HuH-7.5 (cell line): ENCODE measurements around the gene SETD1A.
"Not testable (repeated sequence)": the region's sequence is repeated elsewhere in the genome, so short reads cannot be mapped to it uniquely, and the experiment has no call there.

Experiments
- DNase-seq: peaks from one replicate; pipeline ENCODE4 v3.0.0; 2011; ENCODE audit warnings: low spot score

Gene SETD1A

GRCh38 chr16:30998852-30999761 is 41.6 kb downstream of the SETD1A start:
- no peak for DNase-seq

DNA sequence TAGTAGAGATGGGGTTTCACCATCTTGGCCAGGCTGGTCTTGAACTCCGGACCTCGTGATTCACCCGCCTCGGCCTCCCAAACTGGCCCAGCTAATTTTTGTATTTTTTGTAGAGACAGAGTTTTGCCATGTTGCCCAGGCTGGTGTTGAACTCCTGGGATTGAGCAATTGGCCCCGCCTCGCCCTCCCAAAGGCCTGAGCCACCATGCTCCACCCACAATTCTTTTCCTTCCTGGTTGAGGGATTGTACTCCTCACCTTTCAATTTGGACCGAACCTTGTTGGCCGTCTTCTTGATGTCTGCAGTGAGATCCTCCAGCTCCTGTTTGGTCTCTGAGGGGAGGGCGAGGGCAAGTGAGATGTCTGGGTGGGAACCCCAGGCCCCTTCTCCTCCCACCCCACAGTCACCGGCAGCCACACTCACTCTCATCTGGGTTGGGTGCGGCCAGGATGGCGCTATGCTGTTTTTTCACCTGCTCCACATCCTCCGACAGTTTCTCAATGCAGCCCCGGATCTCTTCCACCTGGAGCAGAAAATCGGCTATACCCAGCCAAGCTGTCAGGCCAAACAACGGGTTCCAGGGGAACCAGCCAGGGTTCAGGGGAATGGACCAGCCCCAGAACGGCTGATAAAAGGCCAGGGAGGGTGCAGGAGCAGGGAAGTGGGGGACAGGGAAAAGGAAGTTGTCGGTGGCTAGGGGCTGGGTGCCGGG is 43.3 kb downstream of the SETD1A start:
- no peak for DNase-seq

DNA sequence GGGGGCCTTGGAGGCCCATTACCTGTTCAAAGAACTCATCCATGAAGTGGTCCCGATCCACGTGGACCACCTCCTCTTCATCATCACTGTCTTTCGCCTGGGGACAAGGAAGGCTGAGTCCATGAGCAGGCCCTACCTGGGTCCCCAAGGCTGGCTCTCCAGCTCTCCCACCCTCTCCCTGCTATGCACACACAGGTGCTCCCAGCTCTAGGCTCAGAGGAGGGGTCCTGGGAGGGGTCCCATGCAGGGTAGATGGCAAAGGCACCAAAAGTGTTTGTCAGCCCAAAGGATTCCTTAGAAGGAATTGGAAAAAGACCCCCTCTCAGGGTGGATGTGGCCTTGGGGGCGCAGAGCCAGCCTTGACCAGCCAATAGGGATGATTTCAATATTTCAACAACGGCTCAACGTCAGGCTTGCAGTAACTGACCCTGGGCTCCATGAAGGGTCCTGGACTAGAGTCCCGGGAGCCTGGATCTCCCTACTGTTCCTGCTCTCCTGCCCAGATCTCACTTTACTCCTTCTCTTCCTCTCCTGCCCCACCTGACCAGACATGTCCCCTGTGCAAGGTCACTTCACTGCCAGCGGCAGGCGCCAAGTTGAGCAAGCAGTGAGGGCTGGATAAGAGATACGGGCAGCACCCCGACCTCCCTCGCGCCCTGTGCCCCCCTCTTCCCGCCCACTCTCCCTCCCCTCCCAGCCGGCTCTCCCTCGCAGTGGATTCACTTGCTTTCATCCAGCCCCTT is 44.1 kb downstream of the SETD1A start:
- DNase-seq: no peak

DNA sequence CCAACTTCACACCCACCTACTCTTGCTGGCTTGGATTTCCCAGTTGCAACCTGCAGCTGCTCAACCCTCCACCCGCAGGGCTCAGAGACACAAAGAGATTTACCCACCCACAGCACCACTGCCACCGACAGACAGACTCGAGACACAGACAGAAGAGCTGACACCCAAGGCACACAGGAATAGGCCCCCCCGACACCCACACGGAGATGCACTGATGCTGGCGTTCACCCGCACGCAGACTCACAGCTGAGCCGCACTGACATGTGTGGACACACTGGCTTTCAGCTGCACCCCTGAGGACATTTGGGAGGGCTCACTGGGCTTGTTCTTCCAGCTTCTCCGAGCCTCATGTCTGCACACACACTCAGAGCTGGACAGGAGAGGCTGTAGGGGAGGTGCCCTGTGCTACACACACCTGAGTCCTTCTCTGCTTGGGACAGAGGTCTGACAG is 44.7 kb downstream of the SETD1A start:
- DNase-seq: no peak

DNA sequence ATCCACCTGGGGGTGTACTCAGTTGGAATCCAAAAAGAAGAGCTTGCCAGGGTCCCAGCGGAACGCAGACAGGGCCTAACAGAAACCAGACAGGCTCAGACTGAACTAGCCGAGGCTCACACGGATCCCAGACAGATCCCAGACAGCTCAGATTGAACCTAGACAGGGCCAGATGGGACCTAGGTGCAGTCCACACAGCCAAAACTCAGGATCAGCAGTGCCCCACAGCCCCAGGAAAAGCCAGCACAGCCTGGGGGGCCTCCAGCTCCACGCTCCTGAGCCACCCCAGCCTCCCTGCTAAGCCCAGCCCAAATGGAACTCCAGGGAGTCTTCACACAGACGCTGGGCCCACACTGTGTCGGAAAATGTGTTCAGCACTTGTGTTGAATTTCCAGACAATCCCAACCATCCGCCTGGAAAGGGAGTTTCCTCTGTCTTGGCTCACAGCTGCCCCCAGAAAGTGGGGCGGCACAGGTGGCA is 45.3 kb downstream of the SETD1A start:
- no peak for DNase-seq

- DNase-seq: no peak
These were observed 46.2 kb downstream of the SETD1A start for GRCh38 chr16:31003744-31004143.

- DNase-seq: no peak
These were observed 47.1 kb downstream of the SETD1A start for GRCh38 chr16:31004658-31005057.

GRCh38 chr16:31005350-31006085 is 48.0 kb downstream of the SETD1A start:
- DNase-seq: no peak

GRCh38 chr16:31006086-31006385 is 48.5 kb downstream of the SETD1A start:
- no peak for DNase-seq

- DNase-seq: no peak
These were observed 49.0 kb downstream of the SETD1A start for GRCh38 chr16:31006589-31006988.

DNA sequence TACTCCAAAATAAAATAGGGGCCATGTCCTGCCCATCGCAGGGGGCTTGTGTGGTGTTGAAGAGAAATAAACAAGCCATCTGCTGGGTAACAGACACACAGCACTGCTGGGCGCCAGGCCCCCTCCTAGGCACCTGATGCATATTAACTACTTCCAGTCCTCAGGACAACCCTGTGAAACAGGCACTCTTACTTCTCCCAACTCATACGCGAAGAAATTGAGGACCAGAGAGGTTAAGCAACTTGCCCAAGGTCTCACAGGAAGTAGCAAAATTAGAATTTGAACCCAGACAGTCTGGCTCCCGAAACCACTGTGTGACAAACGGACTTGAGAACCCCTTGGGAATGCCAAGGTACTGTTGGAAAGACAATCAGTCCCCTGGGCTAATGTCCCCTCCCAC is 50.1 kb downstream of the SETD1A start:
- DNase-seq: no peak

GRCh38 chr16:31008149-31008548 is 50.6 kb downstream of the SETD1A start:
- no peak for DNase-seq

- DNase-seq: no peak
These were observed 51.0 kb downstream of the SETD1A start for GRCh38 chr16:31008551-31008950.

DNA sequence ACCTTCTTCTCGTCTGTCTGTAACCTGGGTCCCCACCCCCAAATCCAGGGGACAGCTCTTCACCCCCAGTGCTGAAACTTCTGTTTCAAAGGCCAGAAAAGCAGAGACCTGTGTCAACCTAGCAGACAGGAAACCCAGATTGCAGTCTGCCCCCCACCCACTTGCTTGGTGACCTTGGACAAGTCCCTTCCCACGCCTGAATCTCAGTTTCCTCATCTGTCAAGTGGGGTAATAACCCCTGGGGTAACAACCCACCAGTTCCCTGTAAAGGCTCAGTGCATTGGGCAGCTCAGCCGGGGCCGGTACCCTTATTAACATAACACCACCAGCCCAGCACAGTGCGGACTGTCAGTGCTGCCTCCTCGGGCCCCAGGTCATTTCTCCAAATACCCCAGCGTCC is 51.6 kb downstream of the SETD1A start:
- no peak for DNase-seq

DNA sequence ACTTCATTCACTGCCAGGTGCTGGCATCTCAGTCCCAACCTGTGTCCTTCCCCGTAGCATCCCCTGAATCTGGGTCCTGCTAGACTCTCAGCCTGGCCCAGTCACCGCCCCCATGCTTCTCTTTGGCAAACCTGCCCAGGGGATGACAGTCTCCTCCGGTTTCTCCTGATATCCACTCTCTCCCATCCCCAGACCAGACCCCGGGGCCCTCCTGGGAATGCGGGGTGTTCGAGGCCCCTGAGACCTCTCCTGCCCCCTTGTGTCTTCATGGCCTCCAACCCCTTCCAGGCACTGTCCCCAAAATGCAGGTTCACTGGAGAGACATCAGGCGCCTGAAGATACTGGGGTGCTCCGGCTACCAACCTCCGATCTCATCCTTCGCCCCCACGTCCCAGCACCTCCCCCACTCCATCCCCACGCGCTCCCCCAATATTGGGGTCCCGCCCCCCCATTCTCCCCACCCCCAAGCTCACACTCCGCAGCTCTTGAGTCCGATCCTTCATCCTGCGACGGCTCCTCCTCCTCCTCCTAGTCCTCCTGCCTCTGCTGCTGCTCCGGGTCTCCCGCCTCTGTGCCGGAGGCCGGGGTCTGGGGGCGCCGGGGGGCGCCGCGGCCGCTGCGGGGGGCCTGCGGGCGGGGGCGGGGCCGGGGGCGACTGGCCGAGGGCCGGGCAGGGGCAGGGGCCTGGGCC is 52.5 kb downstream of the SETD1A start:
- no peak for DNase-seq

DNA sequence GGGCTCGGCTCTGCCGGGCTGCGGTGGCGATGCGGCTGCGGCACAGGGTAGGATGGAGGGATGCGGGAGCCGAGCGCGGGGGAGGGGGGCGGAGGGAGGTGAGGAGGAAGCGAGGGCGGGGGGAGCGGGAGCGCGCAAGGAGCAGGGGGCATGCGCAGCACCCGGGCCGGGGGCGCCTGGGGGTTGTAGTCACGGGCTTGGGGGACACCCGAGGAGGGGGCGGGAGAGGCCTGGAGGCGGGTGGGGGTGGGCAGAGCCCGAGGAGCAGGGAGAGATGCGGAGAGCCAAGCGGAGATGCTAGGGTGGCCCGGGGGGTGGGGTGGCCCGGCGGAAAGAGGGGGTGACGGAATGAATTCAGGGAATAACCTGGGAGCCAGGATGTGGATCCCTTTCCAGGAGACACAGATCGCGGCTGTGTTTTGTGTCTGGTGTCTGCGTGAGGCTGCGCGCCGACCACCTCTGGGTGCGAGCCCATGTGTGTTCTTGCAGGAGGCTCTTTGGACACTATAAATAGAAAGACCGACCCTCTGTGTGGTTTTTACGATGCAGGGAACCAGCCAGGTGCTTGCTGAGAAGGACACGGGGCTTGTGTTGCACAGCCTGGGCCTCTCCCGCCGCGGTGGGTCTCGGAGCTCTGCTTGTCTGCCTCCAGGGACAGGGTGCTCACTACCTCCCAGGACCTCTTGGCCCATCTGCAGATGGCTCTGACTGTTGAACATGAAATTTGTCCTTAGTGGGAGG is 53.2 kb downstream of the SETD1A start, which contains the start of gene STX1B:
Gene STX1B, minus strand, starts transcription at position 54 of the 741 bp plus-strand sequence. CDS start 242 bp downstream, outside the sequence.
- DNase-seq: no peak

- not testable (repeated sequence) for DNase-seq
These were observed 54.3 kb downstream of the SETD1A start for GRCh38 chr16:31011815-31012214.

DNA sequence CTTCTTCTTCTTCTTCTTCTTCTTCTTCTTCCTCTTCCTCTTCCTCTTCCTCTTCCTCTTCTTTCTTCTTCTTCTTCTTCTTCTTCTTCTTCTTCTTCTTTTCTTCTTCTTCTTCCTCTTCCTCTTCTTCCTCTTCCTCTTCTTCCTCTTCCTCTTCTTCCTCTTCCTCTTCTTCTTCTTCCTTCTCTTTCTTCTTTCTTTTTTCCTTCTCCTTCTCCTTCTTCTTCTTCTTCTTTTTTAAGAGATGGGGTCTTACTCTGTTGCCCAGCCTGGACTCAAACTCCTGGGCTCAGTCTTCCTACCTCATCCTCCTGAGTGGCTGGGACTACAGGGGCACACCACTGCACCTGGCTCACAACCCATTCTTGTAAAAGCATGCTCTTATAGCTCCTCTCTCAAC is 55.7 kb downstream of the SETD1A start:
- not testable (repeated sequence) for DNase-seq

DNA sequence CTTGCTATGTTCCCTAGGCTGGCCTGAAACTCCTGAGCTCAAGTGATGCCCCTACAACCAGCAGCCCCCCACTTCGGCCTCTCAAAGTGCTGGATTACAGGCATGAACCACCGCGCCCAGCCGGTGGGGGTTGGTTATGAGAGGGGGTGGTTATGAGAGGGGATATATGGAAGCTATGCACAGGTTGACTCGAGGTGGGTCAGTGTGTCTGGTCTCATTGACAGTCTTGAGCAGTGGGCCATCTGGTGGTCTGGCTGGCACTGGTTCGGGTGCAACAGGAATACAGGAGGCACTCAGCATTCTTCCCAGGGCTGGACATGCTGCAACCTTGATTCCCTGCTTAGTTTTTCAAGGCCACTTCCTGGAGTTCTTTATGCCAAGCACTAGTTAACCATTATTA is 58.5 kb downstream of the SETD1A start:
- DNase-seq: no peak

- not testable (repeated sequence) for DNase-seq
These were observed 60.2 kb downstream of the SETD1A start for GRCh38 chr16:31017756-31018155.
